Nephron progenitor cell (in vitro differentiated cells): ENCODE measurements around the gene PTPN5.

ENCODE experiments used
- DNase-seq: peaks from one replicate; pipeline ENCODE4 v3.0.0; 2021
- H3K27ac Mint-ChIP-seq: 2 replicates; pipeline ENCODE4 v1.8.0; 2021; ENCODE audit warnings: mild to moderate bottlenecking, moderate library complexity, mixed read lengths
- H3K27me3 Mint-ChIP-seq: 2 replicates; pipeline ENCODE4 v1.8.0; 2021; ENCODE audit warnings: mild to moderate bottlenecking, low read depth, mixed read lengths; ENCODE audit not compliant: poor library complexity
- H3K36me3 Mint-ChIP-seq: 2 replicates; pipeline ENCODE4 v1.8.0; 2021; ENCODE audit warnings: low read depth, mixed read lengths
- H3K4me1 Mint-ChIP-seq: 2 replicates; pipeline ENCODE4 v1.8.0; 2021; ENCODE audit warnings: mixed read lengths
- H3K4me3 Mint-ChIP-seq: 2 replicates; pipeline ENCODE4 v1.8.0; 2021; ENCODE audit warnings: mild to moderate bottlenecking, moderate library complexity, mixed read lengths
- H3K9me3 Mint-ChIP-seq: 2 replicates; pipeline ENCODE4 v1.8.0; 2021; ENCODE audit warnings: mild to moderate bottlenecking, moderate library complexity, mixed read lengths
- CTCF ChIP-seq: fragments of 200-600 bp; sonication (generic); IDR thresholded peaks from 2 replicates; pipeline ENCODE4 v1.5.0; 2021; ENCODE audit warnings: antibody characterized with exemption

The PTPN5 gene

GRCh38 chr11:18733202-18733601 is 58.4 kb downstream of the PTPN5 start:
- Mint-ChIP-seq H3K27me3 (peaks cover 13% of the 10 kb centered on the region), H3K9me3 (no peaks in the 10 kb centered on the region), H3K27ac (no peak overlapping the region), H3K4me3 (no peak overlapping the region), H3K36me3 (no peaks in the 10 kb centered on the region), H3K4me1 (peaks cover 5% of the 10 kb centered on the region)
- TF ChIP-seq CTCF = no peak
- no peak for DNase-seq

GRCh38 chr11:18731949-18732821 is 59.4 kb downstream of the PTPN5 start:
- Mint-ChIP-seq H3K27me3 (peaks cover 14% of the 10 kb centered on the region), H3K27ac (peak overlapping the region; percentile 18), H3K4me3 (no peak overlapping the region), H3K9me3 (no peaks in the 10 kb centered on the region), H3K36me3 (no peaks in the 10 kb centered on the region), H3K4me1 (peaks cover 10% of the 10 kb centered on the region)
- DNase-seq = peak; percentile 78
- TF ChIP-seq CTCF = peak; percentile 97

GRCh38 chr11:18731441-18731840 is 60.2 kb downstream of the PTPN5 start:
- H3K4me1 Mint-ChIP-seq = peaks cover 10% of the 10 kb centered on the region
- no peak for DNase-seq
- H3K4me3 Mint-ChIP-seq = no peak overlapping the region
- TF ChIP-seq CTCF = no peak
- H3K27ac Mint-ChIP-seq = no peak overlapping the region
- no peaks in the 10 kb centered on the region for H3K36me3 Mint-ChIP-seq
- peaks cover 14% of the 10 kb centered on the region for H3K27me3 Mint-ChIP-seq
- no peaks in the 10 kb centered on the region for H3K9me3 Mint-ChIP-seq

- Mint-ChIP-seq H3K4me3 (no peak overlapping the region), H3K27ac (no peak overlapping the region), H3K36me3 (no peaks in the 10 kb centered on the region), H3K4me1 (peaks cover 17% of the 10 kb centered on the region), H3K27me3 (peaks cover 11% of the 10 kb centered on the region), H3K9me3 (no peaks in the 10 kb centered on the region)
- TF ChIP-seq CTCF = no peak
- no peak for DNase-seq
Measured at GRCh38 chr11:18730020-18730419, 61.6 kb downstream of the PTPN5 start.

- Mint-ChIP-seq H3K36me3 (no peaks in the 10 kb centered on the region), H3K9me3 (no peaks in the 10 kb centered on the region), H3K4me3 (no peak overlapping the region), H3K27ac (no peak overlapping the region), H3K4me1 (peaks cover 17% of the 10 kb centered on the region), H3K27me3 (peaks cover 14% of the 10 kb centered on the region)
- DNase-seq = no peak
- no peak for TF ChIP-seq CTCF
Measured at GRCh38 chr11:18729426-18729825, 62.2 kb downstream of the PTPN5 start.

GRCh38 chr11:18728658-18729057 is 62.9 kb downstream of the PTPN5 start:
- Mint-ChIP-seq H3K9me3 (no peaks in the 10 kb centered on the region), H3K4me1 (peaks cover 23% of the 10 kb centered on the region), H3K27me3 (peaks cover 18% of the 10 kb centered on the region), H3K27ac (no peak overlapping the region), H3K4me3 (no peak overlapping the region), H3K36me3 (no peaks in the 10 kb centered on the region)
- no peak for TF ChIP-seq CTCF
- DNase-seq = no peak
